Right lobe of liver (tissue), 4 donors: ENCODE data around the gene C9.

Source experiments
- CTCF ChIP-seq, 4 donors: fragments of 200-600 bp in 3 of 4; fragments of 450-650 bp in 1 of 4; IDR thresholded peaks; one replicate each; pipeline versions ENCODE4 v1.5.1 to v1.8.0; 2016 to 2022; ENCODE audit warnings: antibody characterized with exemption in 4 of 4, mild to moderate bottlenecking in 2 of 4
- POLR2A ChIP-seq: fragments of 450-650 bp; IDR thresholded peaks from one replicate; pipeline ENCODE4 v1.6.1; 2017; ENCODE audit warnings: antibody characterized with exemption, mild to moderate bottlenecking
- donor health status: DM: no; HTN: no; CAD: no.
- donor health status: DM: no; HTN: no; CAD: no.
- donor health status: DM: no; HTN: yes; CAD: no.

- no peak for TF ChIP-seq POLR2A
- TF ChIP-seq CTCF (IDR thresholded peaks at IDR 0.05), result no peak
Observed at GRCh38 chr5:39333104-39333503, 31.2 kb downstream of the C9 start.
